Astrocyte (in vitro differentiated cells and primary cell): ENCODE results near the gene CTNND2.

Source experiments
- EZH2 ChIP-seq: IDR thresholded peaks from 2 replicates; pipeline ENCODE4 v1.6.1; 2012; ENCODE audit warnings: mild to moderate bottlenecking, low read length, inconsistent platforms; ENCODE audit not compliant: insufficient read depth
- TF ChIP-seq, protein P1 (sequence below): IDR thresholded peaks from 2 replicates; pipeline ENCODE4 v1.5.1; 2011; ENCODE audit warnings: low read depth, mild to moderate bottlenecking, inconsistent platforms, low read length, moderate library complexity; ENCODE audit not compliant: insufficient read depth

DNA sequence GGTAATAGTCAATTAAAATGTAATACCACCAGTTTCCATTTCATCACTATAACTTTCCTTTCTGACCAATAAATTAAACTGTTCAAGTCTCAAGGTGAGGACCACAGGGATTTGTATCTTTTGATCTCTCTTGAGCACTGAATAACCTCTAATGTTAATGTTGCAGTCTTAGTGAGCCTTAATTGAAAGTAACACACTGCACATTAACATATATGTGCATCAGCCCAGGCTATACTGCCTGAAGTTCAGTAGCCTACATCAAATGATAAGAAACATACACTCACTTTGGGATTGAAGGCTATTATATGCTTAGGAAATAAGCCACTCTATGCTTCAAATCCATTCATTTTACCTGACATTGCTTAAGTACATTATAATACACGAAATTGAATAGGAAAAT is 832.2 kb downstream of the CTNND2 start:
- TF ChIP-seq, protein P1, sequence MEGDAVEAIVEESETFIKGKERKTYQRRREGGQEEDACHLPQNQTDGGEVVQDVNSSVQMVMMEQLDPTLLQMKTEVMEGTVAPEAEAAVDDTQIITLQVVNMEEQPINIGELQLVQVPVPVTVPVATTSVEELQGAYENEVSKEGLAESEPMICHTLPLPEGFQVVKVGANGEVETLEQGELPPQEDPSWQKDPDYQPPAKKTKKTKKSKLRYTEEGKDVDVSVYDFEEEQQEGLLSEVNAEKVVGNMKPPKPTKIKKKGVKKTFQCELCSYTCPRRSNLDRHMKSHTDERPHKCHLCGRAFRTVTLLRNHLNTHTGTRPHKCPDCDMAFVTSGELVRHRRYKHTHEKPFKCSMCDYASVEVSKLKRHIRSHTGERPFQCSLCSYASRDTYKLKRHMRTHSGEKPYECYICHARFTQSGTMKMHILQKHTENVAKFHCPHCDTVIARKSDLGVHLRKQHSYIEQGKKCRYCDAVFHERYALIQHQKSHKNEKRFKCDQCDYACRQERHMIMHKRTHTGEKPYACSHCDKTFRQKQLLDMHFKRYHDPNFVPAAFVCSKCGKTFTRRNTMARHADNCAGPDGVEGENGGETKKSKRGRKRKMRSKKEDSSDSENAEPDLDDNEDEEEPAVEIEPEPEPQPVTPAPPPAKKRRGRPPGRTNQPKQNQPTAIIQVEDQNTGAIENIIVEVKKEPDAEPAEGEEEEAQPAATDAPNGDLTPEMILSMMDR: no peak
- TF ChIP-seq EZH2: no peak
